VCaP (cell line): ENCODE data around the gene FTO.

Experiments
- H3K27ac ChIP-seq: fragments of 450-650 bp; 2 replicates; pipeline ENCODE4 v1.5.1; 2017
- TF ChIP-seq, protein P1 (sequence below): fragments of 450-650 bp; conservative IDR thresholded peaks from 2 replicates; pipeline ENCODE4 v1.5.1; 2017; ENCODE audit warnings: mild to moderate bottlenecking, moderate library complexity

Gene FTO

DNA sequence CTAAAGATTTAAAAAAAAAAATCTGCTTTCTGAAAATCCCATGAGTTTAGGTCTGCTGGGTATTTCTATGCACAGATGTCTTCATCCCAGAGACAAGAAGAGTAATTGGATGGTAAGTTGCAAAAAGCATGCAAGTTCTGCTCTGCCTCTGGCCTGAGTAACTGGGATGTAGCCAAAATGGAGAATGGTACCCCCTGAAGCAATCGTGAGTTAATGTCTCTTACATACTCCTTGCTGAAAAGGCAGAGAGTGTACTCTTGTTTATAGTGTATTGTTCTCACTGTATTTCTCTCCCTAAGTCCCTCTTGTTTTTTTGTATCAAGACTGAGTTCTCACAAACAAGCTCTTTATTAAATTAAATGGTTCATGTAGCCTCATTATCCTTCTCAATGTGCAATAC lies 323.6 kb downstream of the FTO start:
- TF ChIP-seq, protein P1, sequence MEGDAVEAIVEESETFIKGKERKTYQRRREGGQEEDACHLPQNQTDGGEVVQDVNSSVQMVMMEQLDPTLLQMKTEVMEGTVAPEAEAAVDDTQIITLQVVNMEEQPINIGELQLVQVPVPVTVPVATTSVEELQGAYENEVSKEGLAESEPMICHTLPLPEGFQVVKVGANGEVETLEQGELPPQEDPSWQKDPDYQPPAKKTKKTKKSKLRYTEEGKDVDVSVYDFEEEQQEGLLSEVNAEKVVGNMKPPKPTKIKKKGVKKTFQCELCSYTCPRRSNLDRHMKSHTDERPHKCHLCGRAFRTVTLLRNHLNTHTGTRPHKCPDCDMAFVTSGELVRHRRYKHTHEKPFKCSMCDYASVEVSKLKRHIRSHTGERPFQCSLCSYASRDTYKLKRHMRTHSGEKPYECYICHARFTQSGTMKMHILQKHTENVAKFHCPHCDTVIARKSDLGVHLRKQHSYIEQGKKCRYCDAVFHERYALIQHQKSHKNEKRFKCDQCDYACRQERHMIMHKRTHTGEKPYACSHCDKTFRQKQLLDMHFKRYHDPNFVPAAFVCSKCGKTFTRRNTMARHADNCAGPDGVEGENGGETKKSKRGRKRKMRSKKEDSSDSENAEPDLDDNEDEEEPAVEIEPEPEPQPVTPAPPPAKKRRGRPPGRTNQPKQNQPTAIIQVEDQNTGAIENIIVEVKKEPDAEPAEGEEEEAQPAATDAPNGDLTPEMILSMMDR: no peak
- H3K27ac ChIP-seq: no peak overlapping the region

DNA sequence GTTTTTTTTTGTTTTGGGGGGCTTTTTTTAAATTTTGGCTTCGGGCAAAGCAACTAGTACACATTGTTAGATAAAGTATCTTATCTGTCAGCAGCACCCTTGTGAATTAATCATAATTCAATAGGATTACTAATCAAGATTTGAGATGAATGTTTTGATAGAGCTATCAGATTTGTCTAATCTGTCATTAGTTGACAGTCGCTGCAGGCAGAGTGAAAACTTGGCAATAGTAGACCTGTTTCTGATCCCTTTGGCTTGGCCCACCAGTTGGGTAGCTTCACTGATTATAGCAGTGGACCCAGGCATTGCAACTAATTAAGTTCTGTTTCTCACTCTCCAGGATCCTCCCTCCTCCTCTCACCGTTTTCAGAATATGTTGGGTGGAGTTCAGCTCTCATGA lies 324.0 kb downstream of the FTO start:
- H3K27ac ChIP-seq: no peak overlapping the region
- TF ChIP-seq, protein P1: no peak

DNA sequence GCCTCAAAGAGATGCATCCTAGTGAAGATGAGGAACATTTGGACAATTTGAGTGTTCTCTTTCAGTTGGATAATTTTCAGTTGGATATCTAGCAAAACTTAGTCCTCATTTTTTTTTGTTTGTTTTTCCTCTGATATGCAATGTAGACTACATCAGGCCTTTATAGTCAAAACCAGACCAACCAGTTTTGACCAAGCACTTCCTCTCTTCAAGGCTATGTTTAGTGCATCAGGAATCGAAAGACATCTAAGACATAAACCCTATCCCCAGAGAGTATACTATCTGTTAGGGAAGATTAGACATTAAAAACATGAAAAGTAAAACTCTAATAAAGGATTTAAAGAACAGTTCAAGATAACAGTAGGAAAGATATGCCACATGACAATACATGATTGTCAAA lies 326.5 kb downstream of the FTO start:
- TF ChIP-seq, protein P1: no peak
- H3K27ac ChIP-seq: no peak overlapping the region

DNA sequence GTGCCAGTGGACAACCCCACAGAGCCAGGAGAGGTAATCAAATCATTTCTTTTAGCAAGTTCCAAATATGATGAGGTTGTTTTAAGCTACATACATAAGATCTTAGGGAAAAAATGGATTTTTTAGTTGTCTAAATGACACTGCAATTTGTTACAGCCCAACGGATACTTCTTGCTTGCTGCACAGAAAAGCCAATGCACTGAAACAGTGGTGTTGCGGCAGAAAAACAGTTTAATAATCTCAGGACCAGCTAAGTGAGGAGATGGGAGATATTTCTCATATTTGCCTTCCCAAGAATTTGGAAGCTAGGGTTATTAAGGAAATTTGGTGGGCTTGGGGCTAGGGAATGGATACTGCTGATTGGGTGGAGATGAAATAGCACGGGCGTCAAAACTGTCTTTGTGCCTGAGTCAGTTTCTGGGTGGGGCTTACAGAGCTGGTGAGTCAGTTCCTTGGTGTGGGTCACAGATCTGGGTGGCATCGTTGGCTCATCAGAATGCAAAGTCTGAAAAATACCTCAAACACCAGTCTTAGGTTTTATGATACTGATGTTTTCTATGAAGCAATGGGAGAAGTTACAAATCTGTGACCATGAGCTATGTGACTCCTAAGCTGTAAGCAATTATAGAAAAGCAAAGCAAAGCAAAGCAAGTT lies 327.3 kb downstream of the FTO start:
- TF ChIP-seq, protein P1: no peak

DNA sequence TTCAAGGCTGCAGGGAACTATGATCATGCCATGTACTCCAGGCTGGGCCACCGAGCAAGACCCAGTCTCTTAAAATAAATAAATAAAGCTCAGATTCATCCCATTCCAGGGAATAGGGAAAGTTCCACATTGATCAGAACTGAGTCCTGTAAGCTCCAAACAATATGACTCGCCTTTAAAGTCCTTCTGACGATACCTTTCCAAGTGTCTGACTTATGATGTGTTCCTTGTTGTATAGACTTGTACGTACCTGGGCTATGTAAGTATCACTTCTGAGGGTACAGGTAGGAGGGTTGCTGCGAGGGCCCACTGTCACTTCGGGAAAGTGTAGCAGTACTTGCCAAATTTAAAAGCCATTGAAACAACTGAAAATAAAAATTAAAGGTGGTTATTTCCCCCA lies 329.8 kb downstream of the FTO start:
- TF ChIP-seq, protein P1: no peak

More for the DNA sequence above, 327.3 kb downstream of the FTO start:
- no peak overlapping the region for H3K27ac ChIP-seq

DNA sequence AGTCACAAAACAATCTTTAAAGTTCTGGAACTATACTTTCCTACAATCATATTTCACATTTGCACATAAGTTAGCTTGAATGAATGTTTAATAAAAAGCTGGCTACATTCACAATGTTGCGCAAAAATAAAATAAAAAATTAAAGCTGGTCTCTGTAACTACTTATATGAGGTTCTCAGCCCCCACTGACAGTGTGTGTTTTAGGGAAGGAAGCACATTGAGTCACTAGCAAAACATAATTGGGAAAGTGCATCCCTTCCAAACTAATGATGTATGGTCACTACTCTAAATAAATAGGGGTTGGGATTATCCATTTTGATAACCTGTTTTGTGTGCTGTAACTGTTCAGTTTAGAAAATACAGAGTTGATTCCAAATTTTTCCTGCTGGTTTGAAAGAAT lies 330.7 kb downstream of the FTO start:
- TF ChIP-seq, protein P1: no peak
- H3K27ac ChIP-seq: no peak overlapping the region

More for the DNA sequence above, 329.8 kb downstream of the FTO start:
- no peak overlapping the region for H3K27ac ChIP-seq

DNA sequence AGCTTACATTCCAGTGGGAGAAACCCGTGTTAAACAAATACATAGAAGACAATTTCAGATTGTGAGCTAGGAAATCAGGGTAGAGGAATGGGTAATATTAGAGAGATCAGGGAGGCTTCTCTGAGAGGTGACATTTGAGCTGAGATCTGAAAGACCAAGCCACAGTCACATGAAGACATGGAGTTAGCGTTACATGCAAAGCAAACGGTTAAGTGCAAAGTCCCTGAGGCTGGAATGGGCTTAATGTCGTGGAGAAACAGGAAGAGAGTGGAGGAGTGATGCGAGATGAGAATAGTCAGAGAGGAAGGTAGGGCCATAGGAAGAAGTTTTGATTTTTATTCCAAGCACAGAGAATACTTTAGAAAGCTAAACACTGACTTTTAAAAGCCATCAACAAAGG lies 336.5 kb downstream of the FTO start:
- TF ChIP-seq, protein P1: no peak
- H3K27ac ChIP-seq: no peak overlapping the region
